Activated CD8-positive, alpha-beta memory T cell treated with anti-CD3 and anti-CD28 coated beads for 48 hours (primary cell): ENCODE data around the gene SS18.

Source experiments
- DNase-seq, 3 experiments: peaks; one replicate each; pipeline ENCODE4 v3.0.0-alpha.2; 2020; ENCODE audit warnings: low read depth in 2 of 3, low spot score in 2 of 3

SS18 gene

DNA sequence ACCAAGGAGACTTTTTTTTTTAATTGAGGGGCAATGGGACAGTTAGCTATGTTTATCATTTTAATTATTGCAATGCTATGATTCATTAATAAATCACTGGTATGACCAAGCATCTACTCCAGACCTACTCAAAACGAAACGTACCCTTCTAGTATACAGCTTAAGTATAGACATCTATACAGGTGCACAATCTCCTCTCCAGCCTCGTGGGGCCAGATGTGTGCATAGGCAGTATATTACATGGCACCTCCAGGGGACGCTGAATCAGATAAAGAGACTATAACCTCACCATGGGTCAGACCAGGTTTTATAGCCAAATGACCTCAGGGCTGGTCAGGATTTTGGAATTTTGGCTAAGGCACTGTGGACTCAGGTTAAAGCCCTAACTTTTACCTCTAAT lies 86.6 kb downstream of the SS18 start:
- no peak for DNase-seq

DNA sequence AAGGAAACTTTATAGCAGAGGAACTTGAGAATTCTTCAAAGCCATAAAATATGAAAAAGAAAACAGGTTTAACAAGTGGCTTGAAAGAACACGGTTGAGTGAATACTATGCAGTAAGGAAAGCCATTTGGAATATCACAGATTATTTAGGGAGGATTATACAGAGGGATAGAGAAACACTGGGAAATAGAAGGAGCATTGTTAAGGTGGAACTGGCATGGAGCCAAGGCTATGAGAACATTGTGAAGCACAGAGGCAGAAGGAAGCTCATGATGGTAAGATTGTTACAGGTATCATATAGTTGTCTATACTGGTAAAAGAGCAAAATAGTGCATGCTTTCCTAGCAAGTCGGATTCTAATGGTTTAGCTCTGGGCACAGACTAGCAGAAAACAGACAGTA lies 87.1 kb downstream of the SS18 start:
- no peak for DNase-seq

DNA sequence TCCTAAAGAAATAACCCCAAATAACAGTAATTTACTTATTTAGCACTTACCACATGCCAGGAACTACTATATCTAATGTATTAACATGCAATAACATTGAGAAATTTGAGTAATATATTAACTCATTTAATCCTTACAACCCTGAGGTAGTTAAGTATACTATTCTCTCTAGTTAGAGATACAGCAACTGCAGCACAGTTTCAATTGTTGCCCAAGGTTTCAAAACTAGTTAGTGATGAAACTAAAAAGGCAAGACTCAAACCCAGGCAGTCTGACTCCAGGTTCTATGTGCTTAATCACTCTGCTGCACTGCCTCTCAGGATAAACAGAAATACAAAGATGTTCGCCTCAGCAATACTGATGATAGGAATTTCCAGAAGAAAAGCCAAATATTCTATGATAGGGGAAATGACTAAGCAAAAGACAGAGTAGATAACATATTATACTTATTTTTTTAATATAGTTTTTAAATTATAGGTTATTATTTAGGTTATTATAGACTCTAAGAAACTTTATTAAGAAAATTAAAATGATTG lies 88.0 kb downstream of the SS18 start:
- DNase-seq = no peak

DNA sequence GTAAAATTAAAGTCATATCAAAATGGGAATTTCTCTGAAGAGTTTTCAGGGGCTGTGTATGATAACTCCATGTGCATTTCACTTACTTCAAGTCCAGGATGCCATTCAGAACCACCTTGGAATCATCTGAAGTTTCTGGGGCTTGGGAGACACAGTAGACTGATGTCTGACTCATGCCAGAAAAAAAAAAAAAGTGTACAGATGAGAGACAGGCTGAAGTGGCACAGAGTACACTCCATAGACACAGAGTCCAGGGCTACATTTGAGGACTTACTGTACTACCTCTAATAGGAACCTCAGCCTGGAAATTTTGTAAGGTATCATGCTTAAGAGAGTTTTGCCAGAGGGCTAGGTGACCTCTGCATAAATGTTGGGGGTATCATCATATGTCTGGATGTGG lies 92.0 kb downstream of the SS18 start:
- DNase-seq = no peak

DNA sequence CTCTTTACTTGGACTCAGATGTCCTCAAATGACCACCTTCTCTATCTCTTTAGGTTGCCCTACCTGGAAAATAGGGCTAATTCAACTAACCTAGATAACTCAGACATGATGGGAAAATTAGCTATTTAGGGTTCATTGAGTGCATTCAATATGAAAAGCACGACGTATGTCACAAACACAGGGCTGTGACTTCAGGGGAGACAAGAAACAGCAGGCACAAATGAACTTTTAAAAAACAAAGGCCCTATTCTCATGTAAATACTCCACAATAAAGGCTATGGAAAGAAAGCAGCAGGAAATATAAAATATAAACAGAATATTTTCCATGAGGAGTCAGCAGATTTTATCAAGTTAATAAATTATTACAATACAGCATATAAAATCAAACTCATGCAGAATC lies 97.8 kb downstream of the SS18 start:
- DNase-seq = no peak

DNA sequence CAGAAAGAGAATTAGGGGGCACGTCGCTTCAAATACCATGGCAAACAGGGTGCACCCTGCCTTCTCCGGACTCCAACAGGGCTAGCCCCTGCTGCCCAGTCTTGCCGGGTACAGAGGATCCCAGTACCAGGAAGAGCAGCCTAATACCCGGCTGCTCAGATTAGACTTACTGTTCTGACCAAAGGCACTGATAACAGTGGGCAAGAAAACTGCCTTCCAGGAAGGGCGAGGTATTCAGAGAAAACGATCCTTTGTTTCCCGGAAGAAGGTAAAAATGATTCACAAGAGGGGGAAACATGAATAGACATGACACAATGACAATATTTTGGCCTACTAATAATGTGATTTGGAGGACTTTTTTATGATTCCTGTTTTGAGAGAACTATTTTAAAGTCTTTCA lies 99.9 kb downstream of the SS18 start:
- DNase-seq = no peak

DNA sequence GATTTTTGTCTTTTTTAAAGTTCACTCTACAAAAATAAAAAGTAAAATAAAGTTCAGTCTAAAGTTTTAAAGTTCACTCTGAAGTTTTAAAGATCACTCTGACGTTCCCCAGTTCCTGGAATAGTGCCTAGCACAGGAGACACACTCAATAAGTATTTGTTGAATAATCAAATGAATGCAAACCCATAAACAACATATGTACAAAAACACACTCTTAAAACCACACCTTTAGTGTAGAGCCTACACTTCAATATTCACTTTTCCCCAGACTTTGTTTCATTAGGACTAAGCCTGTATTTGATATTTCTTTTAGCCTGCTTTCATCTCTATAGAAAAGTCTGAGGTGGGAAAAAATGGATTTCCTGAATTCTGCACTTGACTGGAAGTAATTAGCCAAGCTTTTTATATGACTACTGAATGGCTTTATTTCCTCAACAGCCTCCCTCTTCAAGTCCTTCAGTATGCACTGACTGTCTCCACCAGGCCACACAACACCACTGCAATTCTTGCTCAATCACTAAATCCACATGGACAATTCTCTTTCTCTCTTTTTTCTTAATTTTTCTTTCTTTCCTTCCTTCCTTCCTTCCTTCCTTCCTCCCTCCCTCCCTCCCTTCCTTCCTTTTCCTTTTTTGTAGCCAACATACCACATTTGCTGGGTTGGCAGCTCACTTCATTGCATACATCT lies 104.6 kb downstream of the SS18 start:
- DNase-seq = no peak

DNA sequence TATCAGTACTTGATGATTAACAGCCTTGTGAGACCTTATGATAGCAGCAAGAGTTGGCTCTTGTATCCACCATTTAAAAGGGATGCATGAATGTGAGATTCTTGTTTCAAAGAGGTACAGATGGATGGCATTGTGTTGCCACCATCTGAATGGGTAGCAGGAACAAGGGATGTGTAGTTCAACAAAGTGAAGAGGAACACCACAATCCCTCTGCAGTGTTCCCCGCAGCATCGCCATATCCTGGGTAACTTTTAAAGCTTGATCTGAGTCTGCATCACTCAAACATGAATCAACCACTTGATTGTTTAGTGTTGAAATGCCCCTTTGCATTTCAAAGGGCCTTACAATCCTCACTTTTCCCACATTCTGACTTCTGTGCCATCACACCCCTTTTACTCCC lies 106.7 kb downstream of the SS18 start:
- DNase-seq = no peak

DNA sequence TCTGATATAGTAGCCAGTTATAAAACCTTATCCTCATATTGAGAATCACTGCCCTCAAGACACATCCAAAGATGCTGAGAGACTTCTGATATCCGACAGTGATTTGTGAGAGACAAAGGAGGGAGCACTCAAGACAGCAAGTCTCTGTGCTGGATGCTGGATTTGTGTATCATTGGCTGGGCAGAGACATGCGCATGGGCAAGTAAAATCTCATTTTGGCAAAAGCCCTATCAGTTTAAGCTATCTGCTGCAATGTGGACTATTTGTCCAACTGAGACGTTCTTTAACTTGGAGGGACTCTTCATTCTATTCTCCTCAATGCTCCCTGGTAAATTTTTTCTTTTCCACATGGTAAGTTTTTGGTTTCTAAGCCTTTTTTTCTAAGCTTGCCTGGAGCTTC lies 107.5 kb downstream of the SS18 start:
- no peak for DNase-seq

DNA sequence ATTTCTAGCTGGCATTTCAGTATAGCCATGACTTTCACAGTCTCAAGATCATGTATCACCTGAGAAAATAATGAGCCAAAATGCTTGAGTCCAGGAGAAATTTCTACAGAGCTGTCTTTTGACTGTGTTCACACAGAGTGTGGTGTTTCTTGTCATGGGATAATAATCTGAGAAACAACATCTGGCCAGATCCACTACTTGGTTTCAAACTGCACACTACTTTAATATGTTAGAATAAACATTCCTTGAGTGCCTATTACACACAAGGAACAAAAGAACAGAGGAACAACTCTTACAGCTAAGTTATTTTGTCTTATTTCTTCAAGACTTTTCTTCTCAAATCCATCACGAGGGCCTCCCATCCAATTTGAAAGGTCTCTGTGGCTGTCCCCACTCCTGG lies 108.3 kb downstream of the SS18 start:
- no peak for DNase-seq

DNA sequence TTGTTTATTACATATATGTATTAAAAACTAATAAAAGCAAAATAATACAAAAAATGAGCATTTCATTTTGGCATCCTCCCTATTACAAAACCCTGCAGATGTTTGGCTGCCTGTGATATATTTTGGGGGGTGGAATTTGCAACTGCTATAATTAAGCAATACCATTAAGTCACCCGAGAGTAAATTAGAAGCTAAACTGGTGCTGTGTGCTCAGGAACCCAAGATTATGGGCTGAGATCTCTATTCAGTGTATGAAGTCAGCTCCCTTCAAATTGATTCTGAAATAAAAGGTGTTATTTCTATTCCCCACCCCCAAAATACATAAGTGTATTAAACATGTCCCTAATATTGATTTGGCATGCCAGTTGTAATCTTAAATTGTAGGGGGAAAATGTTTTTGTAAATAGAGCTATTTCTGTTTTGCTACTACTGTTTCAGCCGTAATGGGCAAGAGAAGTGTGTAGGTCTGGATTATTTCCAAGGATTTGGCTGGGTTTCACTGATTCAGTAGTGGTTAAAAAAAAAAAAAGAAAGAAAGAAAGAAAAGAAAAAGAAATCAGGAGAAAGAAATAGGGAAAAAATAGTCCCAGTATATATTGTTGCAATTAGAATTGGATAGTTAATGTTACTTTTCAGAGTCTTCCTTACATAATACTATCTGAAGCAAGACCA lies 110.9 kb downstream of the SS18 start:
- DNase-seq = no peak

DNA sequence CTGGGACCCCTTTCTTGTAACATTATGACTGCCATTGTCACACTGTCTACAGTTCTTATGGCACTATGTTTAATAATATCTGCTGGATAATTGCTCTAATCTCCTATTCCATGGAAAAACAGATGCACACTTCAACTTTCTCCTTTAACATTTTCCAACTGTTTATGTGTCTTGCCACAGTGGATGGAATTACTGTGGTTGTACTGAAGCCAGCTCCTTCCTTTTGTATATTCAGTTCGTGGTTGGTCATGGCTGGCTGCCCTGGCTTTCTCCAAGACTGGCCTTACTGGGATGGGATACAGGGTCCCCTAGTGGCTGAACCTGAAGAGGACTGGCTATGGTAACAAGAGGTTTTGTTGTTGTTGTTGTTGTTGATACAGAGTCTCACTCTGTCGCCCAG lies 113.9 kb downstream of the SS18 start:
- no peak for DNase-seq

DNA sequence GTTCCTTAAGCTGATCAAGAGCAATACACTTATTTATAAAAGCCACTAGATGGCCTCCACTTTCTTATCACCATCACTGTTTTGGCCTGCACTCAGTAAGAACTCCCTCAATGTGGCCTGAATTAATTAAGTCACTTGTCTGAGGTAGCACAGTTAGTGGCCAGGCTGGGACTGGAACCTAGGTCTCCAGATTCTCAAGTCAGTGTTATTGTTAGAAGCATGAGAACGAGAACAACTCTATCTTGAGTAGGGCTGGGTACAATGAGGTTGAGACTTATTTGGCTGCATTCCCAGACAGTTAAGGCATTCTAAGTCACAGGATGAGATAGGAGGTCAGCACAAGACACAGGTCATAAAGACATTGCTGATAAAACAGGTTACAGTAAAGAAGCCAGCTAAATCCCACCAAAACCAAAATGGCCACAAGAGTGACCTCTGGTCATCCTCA lies 115.8 kb downstream of the SS18 start:
- no peak for DNase-seq
